SH-SY5Y (cell line): ENCODE measurements around the gene MLLT3.

ENCODE experiments used
- GATA2 ChIP-seq: IDR thresholded peaks from 2 replicates; pipeline ENCODE4 v1.6.1; 2011; ENCODE audit warnings: mild to moderate bottlenecking, low read depth, low read length
- GATA3 ChIP-seq: IDR thresholded peaks from 2 replicates; pipeline ENCODE4 v1.6.1; 2011; ENCODE audit warnings: low read depth, mild to moderate bottlenecking, low read length, moderate library complexity

DNA sequence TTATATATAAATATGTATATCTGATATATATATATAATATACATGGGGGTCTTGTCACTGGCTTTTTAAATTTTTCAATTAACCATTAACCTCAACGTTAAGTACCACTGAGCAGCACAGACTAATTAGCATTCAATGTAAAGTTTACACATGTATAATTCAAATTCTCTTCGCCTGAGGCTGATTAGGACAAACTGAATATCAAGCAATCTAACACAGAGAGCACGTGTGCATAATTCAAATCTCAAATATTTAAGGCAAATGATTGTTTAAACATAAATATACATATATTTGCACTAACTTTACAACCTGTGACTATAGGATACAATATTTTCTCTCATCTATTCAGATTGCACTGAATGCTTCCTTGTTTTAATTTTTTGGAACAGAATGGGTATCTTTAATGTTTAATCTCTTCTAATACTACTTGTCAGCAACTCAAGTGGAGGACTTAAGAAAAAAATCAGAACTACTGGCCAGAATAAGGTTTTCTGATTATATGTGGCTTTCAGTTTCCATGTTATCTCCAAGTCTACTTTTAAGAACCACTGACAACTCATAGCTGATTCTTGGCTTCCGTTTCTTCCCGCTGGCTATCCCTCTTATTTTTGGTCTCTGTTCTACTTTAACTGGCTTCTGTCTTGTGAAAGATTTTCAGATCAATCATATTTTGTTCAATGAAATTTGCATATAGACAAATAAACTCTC lies 204.8 kb downstream of the MLLT3 start:
- TF ChIP-seq GATA3 (no peak), GATA2 (no peak)
